Left colon (tissue), 2 donors: ENCODE data around the gene POFUT1. TPM values are rescaled to one million over a fixed set of nuclear protein-coding genes. Genes with fewer than 3 reads are reported as not detected.

Source experiments
- ATAC-seq: fragments of 200-7000 bp; cut with Tn5 transposase; one replicate; pipeline ENCODE4 v1.9.1; 2020; ENCODE audit warnings: mild to moderate bottlenecking, moderate library complexity
- DNase-seq, 2 donors: peaks; one replicate each; pipeline ENCODE4 v3.0.0-alpha.2; 2020
- intact Hi-C, 2 donors: fragments of 100-400 bp; cut with DNase I in 1 of 2; cut with micrococcal nuclease in 1 of 2; formaldehyde crosslinking; loops; one replicate each; pipeline versions ENCODE4 v1.11.2 to v1.14.0; 2022; cut with DNase I, micrococcal nuclease
- total RNA-seq, 2 donors: library from RNA; stranded (reverse); fragmentation: NEBNext Ultra II Directional; extraction: Animal tissue kit (Norgen Biotek cat#: 25700); gene quantifications; one replicate each; pipeline ENCODE4 v1.2.1, GENCODE V29; 2021
- donor health status: DM: no; HTN: no; CAD: no.
- donor health status: DM: yes; HTN: yes; CAD: no.

POFUT1 gene
- total RNA-seq, 2 donors from 2014 or later: 36.6 to 63.2 TPM

- intact Hi-C loops: no loop called here
- peak; percentile 27 for ATAC-seq
- no peak for DNase-seq
Observed at GRCh38 chr20:32204205-32205109, 3.2 kb upstream of the POFUT1 start.

GRCh38 chr20:32205110-32205842, 2.4 kb upstream of the POFUT1 start:
- intact Hi-C loops: no loop called here
- no peak for ATAC-seq
- DNase-seq: no peak

- DNase-seq (no peak), ATAC-seq (no peak)
- intact Hi-C loops: no loop called here
Observed at GRCh38 chr20:32205843-32206759, 1.6 kb upstream of the POFUT1 start.

- DNase-seq (no peak), ATAC-seq (peak; percentile 4)
- intact Hi-C loops: no loop called here
Observed at GRCh38 chr20:32206760-32207625, 687 bp upstream of the POFUT1 start.

GRCh38 chr20:32208499-32209154, 947 bp downstream of the POFUT1 start:
- ATAC-seq (no peak), DNase-seq (no peak)
- intact Hi-C loops: no loop called here

- intact Hi-C loops: no loop called here
- ATAC-seq (no peak), DNase-seq (no peak)
Observed at GRCh38 chr20:32209850-32210605, 2.3 kb downstream of the POFUT1 start.

GRCh38 chr20:32213870-32214269, 6.2 kb downstream of the POFUT1 start:
- DNase-seq: no peak
- peak; percentile 12 for ATAC-seq
- intact Hi-C loops: no loop called here

GRCh38 chr20:32215147-32215546, 7.5 kb downstream of the POFUT1 start:
- no peak for ATAC-seq
- intact Hi-C loops: no loop called here

GRCh38 chr20:32215729-32216128, 8.0 kb downstream of the POFUT1 start:
- intact Hi-C loops: no loop called here

More at GRCh38 chr20:32215147-32215546, 7.5 kb downstream of the POFUT1 start:
- DNase-seq: no peak

GRCh38 chr20:32216179-32217142, 8.8 kb downstream of the POFUT1 start:
- intact Hi-C loops: no loop called here
- ATAC-seq (peak; percentile 91), DNase-seq (peak; percentile 59 to 83)

More at GRCh38 chr20:32215729-32216128, 8.0 kb downstream of the POFUT1 start:
- DNase-seq (no peak), ATAC-seq (no peak)

GRCh38 chr20:32218156-32218900, 10.6 kb downstream of the POFUT1 start:
- ATAC-seq (peak; percentile 24), DNase-seq (no peak)
- intact Hi-C loops: no loop called here

- ATAC-seq: peak; percentile 66
- intact Hi-C loops: no loop called here
- peak; percentile 54 to 76 for DNase-seq
Observed at GRCh38 chr20:32224463-32224862, 16.8 kb downstream of the POFUT1 start.

GRCh38 chr20:32226391-32226790, 18.7 kb downstream of the POFUT1 start:
- no peak for DNase-seq
- intact Hi-C loops: no loop called here
- peak; percentile 11 for ATAC-seq

GRCh38 chr20:32227306-32227705, 19.6 kb downstream of the POFUT1 start:
- peak; percentile 37 for ATAC-seq
- intact Hi-C loops: no loop called here
- peak in 1 of 2 donors; percentile 71 for DNase-seq
